Cerebellar nuclear complex (tissue), 1 donor: Measurements from ENCODE around the gene LCE5A.
"Not testable (repeated sequence)": the region's sequence is repeated elsewhere in the genome, so short reads cannot be mapped to it uniquely, and the experiment has no call there.

Source experiments
- DNase-seq, 2 experiments: peaks; one replicate each; lab custom pipeline; 2025; lab: John Stamatoyannopoulos, UW

The LCE5A gene

GRCh38 chr1:152516082-152516481 is 5.5 kb downstream of the LCE5A start:
- no peak for DNase-seq

DNA sequence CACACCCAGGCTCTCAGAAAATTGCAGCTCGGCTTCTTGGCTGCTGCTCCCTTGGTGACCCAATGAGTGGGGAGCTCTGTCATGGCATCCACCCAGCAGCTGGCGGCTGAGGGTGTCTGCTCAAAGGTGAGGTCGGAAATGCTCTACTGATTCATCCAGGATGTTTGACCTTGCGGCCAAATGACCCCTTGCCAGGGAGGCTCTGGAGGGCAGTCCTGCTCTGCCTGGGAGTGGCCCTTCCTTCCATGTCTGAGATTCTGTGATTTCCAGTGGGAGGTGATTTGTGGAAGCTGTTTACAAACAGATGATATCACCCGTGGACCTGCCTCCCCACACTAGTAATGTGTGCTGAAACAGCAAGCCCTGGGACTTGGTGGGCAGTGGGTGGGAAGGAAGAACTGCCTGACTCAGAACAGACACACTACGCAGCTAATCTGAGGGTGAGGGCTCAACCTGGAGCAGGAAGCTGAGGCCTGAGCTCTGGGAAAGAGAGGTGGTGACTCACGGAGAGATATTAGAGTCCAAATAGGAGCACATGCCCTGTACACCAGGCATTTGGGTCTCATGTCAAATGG is 6.7 kb downstream of the LCE5A start:
- no peak for DNase-seq

GRCh38 chr1:152519851-152520250 is 9.2 kb downstream of the LCE5A start:
- DNase-seq: no peak

DNA sequence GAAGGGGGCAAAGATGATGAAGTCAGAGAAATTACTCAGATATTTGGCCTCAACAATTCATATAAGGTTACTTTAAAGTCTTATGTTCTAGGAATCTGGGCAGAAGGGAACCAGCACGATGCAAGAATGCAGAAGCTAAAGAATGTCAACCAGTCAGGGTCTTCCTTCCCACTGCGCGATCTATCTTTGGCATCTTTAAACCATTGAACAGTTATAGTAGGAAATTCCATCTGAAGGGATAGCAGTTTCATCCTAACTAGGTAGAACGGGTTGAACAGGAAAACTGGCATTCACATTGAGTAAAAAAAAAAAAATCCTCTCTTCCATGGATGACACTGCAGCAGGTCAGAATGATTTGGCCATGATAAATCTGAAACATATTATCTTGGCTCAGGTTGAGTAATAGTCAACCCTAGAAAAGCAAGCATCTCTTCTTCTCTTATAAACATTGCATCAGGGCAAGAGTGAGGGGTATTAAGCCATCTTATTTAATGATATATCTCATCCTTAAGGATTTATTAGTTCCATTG is 10.0 kb downstream of the LCE5A start:
- DNase-seq: no peak

DNA sequence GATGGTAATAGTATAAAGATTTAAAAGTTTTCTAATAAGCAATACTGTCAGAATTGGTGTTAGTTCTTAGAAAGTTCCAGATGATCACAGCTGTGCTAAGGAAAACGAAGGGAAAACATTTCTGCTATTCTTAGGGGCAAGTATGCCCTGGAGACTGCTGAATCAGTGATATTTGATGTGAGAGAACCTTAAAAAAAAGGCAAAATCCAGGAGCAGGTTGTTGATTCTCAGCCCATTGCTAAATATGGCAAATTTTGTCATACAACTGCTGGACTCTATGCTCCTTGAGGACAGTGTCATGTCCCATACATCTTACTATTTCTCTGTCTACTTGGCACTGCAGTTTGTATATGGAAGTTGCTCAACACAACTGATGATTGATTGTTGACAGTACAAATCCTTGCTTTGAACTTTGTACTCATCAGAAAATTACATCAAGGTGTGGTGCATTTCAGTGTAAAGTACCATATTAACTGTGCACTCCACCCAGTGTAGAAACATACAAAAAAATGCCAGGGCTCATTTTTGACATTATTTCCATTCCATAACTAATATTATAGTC is 14.6 kb downstream of the LCE5A start:
- DNase-seq: no peak

DNA sequence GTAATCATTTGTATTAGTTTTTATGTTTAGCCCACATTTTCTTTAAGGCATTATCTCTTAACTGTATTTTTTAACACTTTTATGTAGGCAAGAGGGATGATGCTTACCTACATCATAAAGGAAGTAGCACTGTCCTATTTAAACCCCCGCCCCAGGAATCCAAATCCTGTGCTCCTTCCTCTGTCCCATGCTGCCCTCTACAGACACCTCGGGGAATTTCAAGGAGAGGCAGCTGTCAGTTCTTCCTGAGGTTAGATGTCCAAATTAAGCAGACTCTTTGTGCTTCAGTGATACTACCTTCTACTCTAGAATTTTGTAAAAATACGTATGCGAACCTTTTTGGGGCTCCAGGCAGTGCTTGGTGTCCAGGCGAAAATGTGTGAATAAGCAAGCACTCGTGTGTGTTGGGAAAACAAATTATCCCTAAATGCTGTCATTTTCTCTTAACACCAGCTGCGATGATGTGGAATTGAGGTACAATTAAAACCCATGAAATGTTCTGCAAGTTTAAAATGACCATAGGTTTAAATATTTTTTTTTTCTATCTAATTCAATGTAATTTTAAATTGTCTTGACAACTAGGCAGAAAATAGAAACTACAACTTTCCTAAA is 22.8 kb downstream of the LCE5A start:
- DNase-seq: no peak

DNA sequence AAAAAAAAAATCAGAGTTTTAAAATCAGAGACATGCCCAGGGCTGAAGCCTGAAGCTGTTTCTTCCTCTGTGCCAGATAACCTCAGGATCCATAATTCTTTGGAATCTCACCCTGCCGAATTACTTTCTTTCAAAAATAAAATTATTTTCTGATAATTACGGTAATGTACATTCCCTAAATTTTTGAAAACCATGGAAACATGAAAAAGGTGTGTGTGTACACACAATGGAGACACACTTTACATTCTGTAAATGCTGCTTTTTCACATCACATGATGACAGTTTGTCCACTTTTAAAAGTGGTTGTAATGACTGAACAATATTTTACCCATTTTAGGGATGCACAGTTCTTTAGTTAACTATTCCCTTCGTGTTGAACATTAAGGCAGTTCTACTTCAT is 25.2 kb downstream of the LCE5A start:
- no peak for DNase-seq

- DNase-seq: no peak
Measured at GRCh38 chr1:152537496-152537895, 26.9 kb downstream of the LCE5A start.

GRCh38 chr1:152539901-152540300 is 29.3 kb downstream of the LCE5A start:
- DNase-seq: no peak

DNA sequence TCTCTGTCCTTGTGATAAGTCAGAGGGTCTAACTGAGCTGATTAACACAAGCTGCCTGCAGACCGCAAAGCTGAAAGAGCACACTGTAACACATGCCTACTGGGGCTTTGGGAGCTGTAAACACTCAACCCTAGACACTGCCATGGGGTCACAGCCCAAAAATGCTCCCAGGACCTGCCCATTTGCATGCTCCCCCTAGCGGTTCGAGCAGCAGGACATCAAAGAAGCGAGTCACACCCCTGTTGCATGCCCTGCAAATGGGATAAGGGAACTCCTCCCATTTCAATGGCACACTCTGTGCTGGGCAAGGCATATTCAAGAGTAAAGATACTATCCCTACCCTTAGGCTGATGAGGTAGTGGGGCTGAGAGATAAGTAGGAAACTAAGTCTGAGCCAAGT is 33.2 kb downstream of the LCE5A start:
- DNase-seq: no peak

DNA sequence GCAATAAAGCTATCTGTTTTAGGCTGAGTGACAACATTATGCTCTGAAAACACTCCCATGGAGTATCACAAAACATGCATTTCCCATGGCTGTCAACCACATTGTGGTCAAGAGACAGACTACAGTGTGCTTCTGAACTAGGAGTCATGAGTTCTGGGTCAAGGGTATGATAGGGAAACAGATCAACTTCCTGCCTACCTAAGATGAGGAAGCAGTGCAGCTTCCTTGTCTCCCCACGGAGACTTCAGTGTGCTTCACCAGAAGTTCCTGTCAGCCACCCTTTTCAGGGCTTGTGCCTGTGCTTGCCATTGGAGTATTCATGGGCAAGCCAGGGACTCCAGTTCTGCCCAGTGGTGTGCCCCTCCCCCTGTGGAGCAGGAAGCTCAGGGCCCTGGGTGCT is 36.1 kb downstream of the LCE5A start:
- DNase-seq: no peak

DNA sequence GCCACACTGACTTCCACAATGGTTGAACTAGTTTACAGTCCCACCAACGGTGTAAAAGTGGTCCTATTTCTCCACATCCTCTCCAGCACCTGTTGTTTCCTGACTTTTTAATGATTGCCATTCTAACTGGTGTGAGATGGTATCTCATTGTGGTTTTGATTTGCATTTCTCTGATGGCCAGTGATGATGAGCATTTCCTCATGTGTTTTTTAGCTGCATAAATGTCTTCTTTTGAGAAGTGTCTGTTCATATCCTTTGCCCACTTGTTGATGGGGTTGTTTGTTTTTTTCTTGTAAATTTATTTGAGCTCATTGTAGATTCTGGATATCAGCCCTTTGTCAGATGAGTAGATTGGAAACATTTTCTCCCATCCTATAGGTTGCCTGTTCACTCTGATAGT is 37.8 kb downstream of the LCE5A start:
- not testable (repeated sequence) for DNase-seq
